SK-N-MC (cell line): Measurements from ENCODE around the gene TMEM163.

ENCODE experiments used
- EZH2 ChIP-seq: fragments of 200-600 bp; sonication (generic); IDR thresholded peaks from one replicate; pipeline ENCODE4 v1.6.1; 2017; ENCODE audit warnings: antibody characterized with exemption
- FOXP2 ChIP-seq: optimal IDR thresholded peaks from 2 replicates; pipeline ENCODE3; 2011; ENCODE audit warnings: mild to moderate bottlenecking, moderate library complexity; ENCODE audit not compliant: insufficient read depth; ENCODE audit errors: extremely low read length, control extremely low read depth
- POLR2AphosphoS5 ChIP-seq: IDR thresholded peaks from 2 replicates; pipeline ENCODE4 v1.6.1; 2012; ENCODE audit warnings: mild to moderate bottlenecking, low read depth, low read length, borderline replicate concordance

DNA sequence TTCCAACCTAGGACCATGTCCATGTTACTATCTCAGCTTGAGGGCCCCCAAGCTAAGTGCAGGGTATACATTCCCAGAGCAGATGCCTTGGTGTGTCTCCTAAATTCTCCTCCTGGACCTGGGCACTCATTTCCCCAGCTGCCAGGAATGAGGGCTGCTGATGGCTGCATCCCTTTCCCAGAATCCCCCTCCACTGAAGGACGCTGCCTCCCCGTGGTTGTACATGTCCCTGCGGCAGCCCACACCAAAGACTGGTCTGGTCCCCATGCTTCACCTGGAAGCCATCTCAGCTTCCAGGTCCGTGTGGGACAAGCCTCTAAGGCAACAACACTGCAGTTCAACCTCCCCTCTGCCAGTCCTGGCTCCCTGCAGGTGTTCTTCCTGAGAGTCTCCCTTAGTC lies 14.6 kb downstream of the TMEM163 start:
- TF ChIP-seq EZH2 (no peak), POLR2AphosphoS5 (no peak), FOXP2 (no peak)
